Erythroblast (primary cell): ENCODE results near the gene ZNF521.

Experiments used
- GATA1 ChIP-seq: IDR thresholded peaks from 2 replicates; pipeline ENCODE4 v1.6.1; 2011; ENCODE audit warnings: low read depth, mild to moderate bottlenecking, control low read depth, low read length, moderate library complexity
- POLR2A ChIP-seq: IDR thresholded peaks from 2 replicates; pipeline ENCODE4 v1.6.1; 2011; ENCODE audit warnings: mild to moderate bottlenecking, low read length

DNA sequence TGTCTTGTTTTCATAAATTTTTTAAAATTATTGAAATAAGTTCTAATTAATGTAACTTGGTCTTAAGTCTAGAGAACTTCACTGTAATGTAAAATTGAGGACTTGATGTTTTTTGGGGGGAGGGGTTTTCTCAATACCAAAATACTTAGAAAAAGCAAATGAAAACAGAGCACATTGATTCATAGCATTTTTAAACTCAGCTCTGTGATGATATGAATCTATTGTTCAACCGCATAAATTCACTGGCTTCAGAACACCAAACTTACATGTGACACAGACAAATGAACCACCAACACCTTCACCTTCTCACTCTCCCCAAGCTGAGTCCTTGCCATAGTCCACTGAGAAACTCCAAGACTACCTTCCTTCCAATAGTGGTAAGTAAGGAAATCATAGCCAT lies 108.2 kb downstream of the ZNF521 start:
- TF ChIP-seq POLR2A (no peak), GATA1 (no peak)
